ENCODE measurements around the gene KLF17.
"Not testable (repeated sequence)": the region's sequence is repeated elsewhere in the genome, so short reads cannot be mapped to it uniquely, and the experiment has no call there.

GRCh38 chr1:44117272-44117671, 1.3 kb upstream of the KLF17 start:
- not testable (repeated sequence) for TF ChIP-seq EZH2phosphoT487 (IDR thresholded peaks at IDR 0.05; ENCODE audit: borderline replicate concordance, low read length); CTCF (IDR thresholded peaks at IDR 0.05; ENCODE audit: low read depth, low read length, poor library complexity, severe bottlenecking)
